ENCODE data around the gene ENHO.

GRCh38 chr9:34549407-34549732, 26.6 kb upstream of the ENHO start:
- TF ChIP-seq POLR2A (IDR thresholded peaks at IDR 0.05) (no peak), CTCF (IDR thresholded peaks at IDR 0.05) (no peak)
